ENCODE measurements around the gene CLEC5A.

DNA sequence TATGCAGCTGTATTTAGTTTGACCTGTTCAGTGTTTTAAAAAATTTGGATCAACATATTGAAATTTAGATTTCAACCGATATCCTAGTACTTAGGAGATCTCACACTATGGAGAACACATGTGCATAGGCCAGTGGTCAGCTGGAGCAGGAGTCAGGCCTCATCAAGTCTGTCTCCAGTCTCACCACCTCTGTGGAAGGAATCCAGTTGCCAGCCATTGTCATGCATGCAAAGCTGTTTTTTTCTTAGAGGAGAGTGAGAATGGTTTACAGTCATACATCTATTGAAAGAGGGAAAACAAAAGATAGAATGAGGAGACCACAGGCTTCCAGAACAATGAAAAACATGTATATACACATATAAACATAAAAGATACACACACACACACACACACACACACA, 7.6 kb upstream of the CLEC5A start:
- TF ChIP-seq, protein P1, sequence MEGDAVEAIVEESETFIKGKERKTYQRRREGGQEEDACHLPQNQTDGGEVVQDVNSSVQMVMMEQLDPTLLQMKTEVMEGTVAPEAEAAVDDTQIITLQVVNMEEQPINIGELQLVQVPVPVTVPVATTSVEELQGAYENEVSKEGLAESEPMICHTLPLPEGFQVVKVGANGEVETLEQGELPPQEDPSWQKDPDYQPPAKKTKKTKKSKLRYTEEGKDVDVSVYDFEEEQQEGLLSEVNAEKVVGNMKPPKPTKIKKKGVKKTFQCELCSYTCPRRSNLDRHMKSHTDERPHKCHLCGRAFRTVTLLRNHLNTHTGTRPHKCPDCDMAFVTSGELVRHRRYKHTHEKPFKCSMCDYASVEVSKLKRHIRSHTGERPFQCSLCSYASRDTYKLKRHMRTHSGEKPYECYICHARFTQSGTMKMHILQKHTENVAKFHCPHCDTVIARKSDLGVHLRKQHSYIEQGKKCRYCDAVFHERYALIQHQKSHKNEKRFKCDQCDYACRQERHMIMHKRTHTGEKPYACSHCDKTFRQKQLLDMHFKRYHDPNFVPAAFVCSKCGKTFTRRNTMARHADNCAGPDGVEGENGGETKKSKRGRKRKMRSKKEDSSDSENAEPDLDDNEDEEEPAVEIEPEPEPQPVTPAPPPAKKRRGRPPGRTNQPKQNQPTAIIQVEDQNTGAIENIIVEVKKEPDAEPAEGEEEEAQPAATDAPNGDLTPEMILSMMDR (conservative IDR thresholded peaks at IDR 0.05; ENCODE audit: low read length): no peak
- TF ChIP-seq EZH2phosphoT487 (IDR thresholded peaks at IDR 0.05; ENCODE audit: borderline replicate concordance): no peak

Data from Loucy (cell line).